ENCODE measurements around the gene ZNF786.
A peak's percentile ranks its signal among the peaks of the same experiment; 100 is the strongest.

Gene ZNF786

DNA sequence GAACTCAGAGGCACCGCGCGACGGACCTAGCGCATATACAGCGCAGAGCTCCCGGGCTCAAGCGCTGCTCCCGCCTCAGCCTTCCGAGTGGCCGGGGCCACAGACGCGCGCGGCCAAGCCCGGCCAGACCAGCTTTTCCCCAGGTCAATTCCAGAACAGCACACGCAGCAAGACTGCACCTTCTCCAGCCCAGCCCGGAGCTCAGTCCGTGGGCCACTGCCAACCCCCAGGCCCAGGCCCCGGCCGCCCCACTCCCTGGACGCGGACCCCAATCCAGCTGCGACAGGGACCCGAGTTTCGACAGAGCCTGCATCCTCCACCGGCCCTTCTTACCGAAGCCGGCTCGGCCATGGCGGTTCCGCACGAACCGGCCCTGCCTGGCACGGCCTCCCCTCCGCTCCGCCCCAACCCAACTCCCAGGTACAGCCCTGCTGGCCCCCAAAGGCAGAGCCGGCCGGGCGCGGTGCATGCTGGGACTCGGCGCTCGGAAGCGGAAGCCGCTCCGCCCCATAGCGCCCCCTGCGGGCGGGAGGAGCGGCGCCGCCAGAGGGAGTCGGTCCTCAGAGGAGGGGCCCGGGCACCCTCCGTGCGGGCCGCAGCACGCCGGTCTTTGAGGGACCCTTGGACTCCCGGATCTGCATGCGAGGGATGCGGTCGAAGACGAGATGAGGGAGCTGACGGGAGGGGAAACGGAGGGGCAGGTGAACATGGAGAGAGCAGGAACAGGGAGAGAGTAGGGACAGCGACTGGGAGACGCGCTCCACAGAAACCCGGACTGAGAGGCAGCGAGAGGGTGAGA, 35.5 kb upstream of the ZNF786 start, which contains the start of gene ZNF425:
ZNF425 (minus strand) TSS at position 462 of the 799 bp plus-strand sequence; CDS start at position 351, 111 bp downstream.
- Histone ChIP-seq H3K36me3 (ENCODE audit: control insufficient read depth, insufficient read depth, low read length) (peaks cover 4% of the 10 kb centered on the region), H3K4me3 (replicated peaks; ENCODE audit: low read depth, low read length) (peak within 1 kb of the TSS; percentile 99), H3K27me3 (replicated peaks; ENCODE audit: control insufficient read depth, insufficient read depth, low read length) (no peaks in the 10 kb centered on the region)
- TF ChIP-seq, protein P1, sequence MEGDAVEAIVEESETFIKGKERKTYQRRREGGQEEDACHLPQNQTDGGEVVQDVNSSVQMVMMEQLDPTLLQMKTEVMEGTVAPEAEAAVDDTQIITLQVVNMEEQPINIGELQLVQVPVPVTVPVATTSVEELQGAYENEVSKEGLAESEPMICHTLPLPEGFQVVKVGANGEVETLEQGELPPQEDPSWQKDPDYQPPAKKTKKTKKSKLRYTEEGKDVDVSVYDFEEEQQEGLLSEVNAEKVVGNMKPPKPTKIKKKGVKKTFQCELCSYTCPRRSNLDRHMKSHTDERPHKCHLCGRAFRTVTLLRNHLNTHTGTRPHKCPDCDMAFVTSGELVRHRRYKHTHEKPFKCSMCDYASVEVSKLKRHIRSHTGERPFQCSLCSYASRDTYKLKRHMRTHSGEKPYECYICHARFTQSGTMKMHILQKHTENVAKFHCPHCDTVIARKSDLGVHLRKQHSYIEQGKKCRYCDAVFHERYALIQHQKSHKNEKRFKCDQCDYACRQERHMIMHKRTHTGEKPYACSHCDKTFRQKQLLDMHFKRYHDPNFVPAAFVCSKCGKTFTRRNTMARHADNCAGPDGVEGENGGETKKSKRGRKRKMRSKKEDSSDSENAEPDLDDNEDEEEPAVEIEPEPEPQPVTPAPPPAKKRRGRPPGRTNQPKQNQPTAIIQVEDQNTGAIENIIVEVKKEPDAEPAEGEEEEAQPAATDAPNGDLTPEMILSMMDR (IDR thresholded peaks at IDR 0.05; ENCODE audit: insufficient read depth, low read length, poor library complexity, severe bottlenecking) = peak; percentile 86
- peak; percentile 95 for DNase-seq (ENCODE audit: extremely low read depth, insufficient read length)

DNA sequence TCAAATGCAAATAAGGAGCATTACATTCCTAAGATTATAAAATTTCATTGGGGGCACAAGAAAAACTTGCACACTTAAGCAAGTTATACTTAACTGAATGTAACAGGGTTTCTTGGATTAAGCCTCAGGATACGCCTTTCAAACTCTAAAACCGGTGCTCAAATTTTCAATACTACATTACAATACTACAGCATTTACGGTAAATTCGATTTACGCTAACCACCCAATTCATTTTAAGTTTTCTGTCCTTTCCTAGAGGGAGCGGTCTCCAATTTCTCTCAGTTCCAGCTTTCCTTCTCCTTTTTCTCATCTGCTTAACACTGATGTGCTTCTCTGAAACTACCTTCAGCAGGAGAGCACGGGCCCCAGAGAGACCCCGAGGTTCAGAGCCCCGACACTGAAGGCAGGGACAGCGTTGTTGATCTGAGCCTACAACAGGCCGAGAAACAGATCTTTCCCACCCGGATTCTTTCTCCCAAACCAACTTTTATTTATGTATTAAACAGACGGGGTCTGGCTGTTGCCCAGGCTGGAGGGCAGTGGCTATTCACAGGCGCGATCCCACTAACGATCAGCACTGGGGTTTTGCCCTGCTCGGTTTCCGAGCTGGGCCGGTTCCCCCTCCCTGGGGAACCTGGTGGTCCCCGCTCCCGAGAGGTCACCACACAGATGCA, 34.8 kb upstream of the ZNF786 start:
- no peak for DNase-seq (ENCODE audit: extremely low read depth, insufficient read length)

DNA sequence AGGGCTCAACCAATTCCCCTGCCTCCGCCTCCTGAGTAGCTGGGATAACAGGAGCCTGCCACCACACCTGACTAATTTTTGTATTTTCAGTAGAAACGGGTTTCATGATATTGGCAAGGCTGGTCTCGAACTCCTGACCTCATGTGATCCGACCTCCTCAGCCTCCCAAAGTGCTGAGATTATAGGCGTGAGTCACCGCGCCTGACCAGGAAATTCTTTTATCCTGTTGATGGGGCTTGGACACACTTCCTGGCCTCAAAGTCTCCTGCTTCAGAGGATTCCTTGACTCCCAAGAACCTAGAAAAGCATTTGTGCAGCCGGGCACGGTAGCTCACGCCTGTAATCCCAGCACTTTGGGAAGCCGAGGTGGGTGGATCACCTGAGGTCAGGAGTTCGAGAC, 19.5 kb upstream of the ZNF786 start:
- TF ChIP-seq, protein P1 (IDR thresholded peaks at IDR 0.05; ENCODE audit: insufficient read depth, low read length, poor library complexity, severe bottlenecking) = no peak
- Histone ChIP-seq H3K36me3 (ENCODE audit: control insufficient read depth, insufficient read depth, low read length) (no peaks in the 10 kb centered on the region), H3K27me3 (replicated peaks; ENCODE audit: control insufficient read depth, insufficient read depth, low read length) (no peaks in the 10 kb centered on the region), H3K4me3 (replicated peaks; ENCODE audit: low read depth, low read length) (no peak overlapping the region)
- no peak for DNase-seq (ENCODE audit: extremely low read depth, insufficient read length)

More for the DNA sequence above, 34.8 kb upstream of the ZNF786 start:
- Histone ChIP-seq H3K36me3 (ENCODE audit: control insufficient read depth, insufficient read depth, low read length) (no peaks in the 10 kb centered on the region; the same call in 1 of the 2 replicates), H3K4me3 (replicated peaks; ENCODE audit: low read depth, low read length) (peak overlapping the region; percentile 99), H3K27me3 (replicated peaks; ENCODE audit: control insufficient read depth, insufficient read depth, low read length) (no peaks in the 10 kb centered on the region)
- TF ChIP-seq, protein P1 (IDR thresholded peaks at IDR 0.05; ENCODE audit: insufficient read depth, low read length, poor library complexity, severe bottlenecking) = no peak

DNA sequence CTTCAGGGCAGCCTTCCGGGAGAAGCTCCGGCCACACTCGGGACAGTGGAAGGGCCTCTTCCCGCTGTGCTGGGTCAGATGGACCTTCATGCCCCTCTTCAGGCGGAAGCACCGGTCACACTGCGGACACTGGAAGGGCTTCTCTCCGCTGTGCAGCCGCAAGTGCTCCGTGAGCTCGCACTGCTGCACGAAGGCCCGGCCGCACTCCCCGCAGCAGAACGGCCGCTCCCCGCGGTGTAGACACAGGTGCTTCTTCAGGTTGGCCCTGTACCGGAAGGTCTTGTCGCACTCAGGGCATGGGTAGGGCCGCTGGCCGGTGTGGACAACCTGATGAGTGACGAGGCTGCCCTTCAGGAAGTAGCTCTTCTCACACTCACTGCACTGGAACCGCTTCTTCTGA, 14.2 kb upstream of the ZNF786 start:
- TF ChIP-seq, protein P1 (IDR thresholded peaks at IDR 0.05; ENCODE audit: insufficient read depth, low read length, poor library complexity, severe bottlenecking) = no peak
- H3K36me3 ChIP-seq (ENCODE audit: control insufficient read depth, insufficient read depth, low read length) = no peaks in the 10 kb centered on the region; the same call in none of the 2 replicates
- no peak overlapping the region for H3K4me3 ChIP-seq (replicated peaks; ENCODE audit: low read depth, low read length)
- no peaks in the 10 kb centered on the region for H3K27me3 ChIP-seq (replicated peaks; ENCODE audit: control insufficient read depth, insufficient read depth, low read length)
- no peak for DNase-seq (ENCODE audit: extremely low read depth, insufficient read length)

DNA sequence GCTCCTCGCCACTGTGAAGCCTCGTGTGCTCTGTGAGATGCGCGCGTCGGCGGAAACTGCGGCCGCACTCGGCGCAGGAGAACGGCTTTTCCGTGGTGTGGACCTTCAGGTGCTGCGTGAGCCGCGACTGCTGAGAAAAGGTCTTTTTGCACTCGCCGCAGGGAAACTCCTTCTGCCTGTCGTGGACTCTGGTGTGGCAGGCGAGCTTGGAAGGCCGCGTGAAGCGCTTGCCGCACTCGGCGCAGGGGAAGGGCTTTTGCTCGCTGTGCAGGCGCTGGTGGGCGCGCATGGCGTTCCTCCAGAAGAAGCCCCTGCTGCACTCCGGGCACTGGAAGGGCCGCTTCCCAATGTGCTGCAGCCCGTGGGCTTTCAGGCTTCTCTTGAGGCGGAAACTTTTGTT, 13.7 kb upstream of the ZNF786 start:
- Histone ChIP-seq H3K36me3 (ENCODE audit: control insufficient read depth, insufficient read depth, low read length) (no peaks in the 10 kb centered on the region; the same call in none of the 2 replicates), H3K4me3 (replicated peaks; ENCODE audit: low read depth, low read length) (no peak overlapping the region), H3K27me3 (replicated peaks; ENCODE audit: control insufficient read depth, insufficient read depth, low read length) (no peaks in the 10 kb centered on the region)
- TF ChIP-seq, protein P1 (IDR thresholded peaks at IDR 0.05; ENCODE audit: insufficient read depth, low read length, poor library complexity, severe bottlenecking) = no peak
- DNase-seq (ENCODE audit: extremely low read depth, insufficient read length) = no peak
